Neural cell (in vitro differentiated cells): ENCODE measurements around the gene SBSN. TPM values are rescaled to one million over a fixed set of nuclear protein-coding genes. Genes with fewer than 3 reads are reported as not detected.

Source experiments
- H2AFZ ChIP-seq: fragments of 200-600, 300-800 bp; sonication (generic), shearing (Covaris generic); 2 replicates; pipeline ENCODE4 v1.6.0; 2014; ENCODE audit warnings: low read depth, mild to moderate bottlenecking, antibody characterized with exemption, low read length, moderate library complexity
- H3F3A ChIP-seq: fragments of 200-600 bp; shearing (Covaris generic); 2 replicates; pipeline ENCODE4 v1.6.1; 2016; ENCODE audit warnings: mild to moderate bottlenecking, moderate library complexity, mixed read lengths, antibody characterized with exemption, low read length; ENCODE audit not compliant: insufficient read depth, poor library complexity, severe bottlenecking
- H3K27ac ChIP-seq: fragments of 200-600, 300-800 bp; sonication (generic), shearing (Covaris generic); 2 replicates; pipeline ENCODE4 v1.5.1; 2014; ENCODE audit warnings: mild to moderate bottlenecking, low read length, moderate library complexity
- H3K27me3 ChIP-seq: fragments of 300-800, 200-600 bp; sonication (generic), shearing (Covaris generic); 2 replicates; pipeline ENCODE4 v1.6.0; 2014; ENCODE audit warnings: mild to moderate bottlenecking, low read depth, low read length, moderate library complexity; ENCODE audit not compliant: insufficient read depth
- H3K36me3 ChIP-seq: fragments of 300-800, 200-600 bp; sonication (generic), shearing (Covaris generic); 2 replicates; pipeline ENCODE4 v1.5.1; 2014; ENCODE audit warnings: mild to moderate bottlenecking, antibody characterized with exemption, low read length, moderate library complexity; ENCODE audit not compliant: insufficient read depth
- H3K4me2 ChIP-seq: fragments of 300-800, 200-600 bp; sonication (generic), shearing (Covaris generic); 2 replicates; pipeline ENCODE4 v1.6.0; 2014; ENCODE audit warnings: mild to moderate bottlenecking, low read length
- H3K4me3 ChIP-seq: fragments of 300-800, 200-600 bp; sonication (generic), shearing (Covaris generic); 2 replicates; pipeline ENCODE4 v1.5.1; 2014; ENCODE audit warnings: mild to moderate bottlenecking, low read length, moderate library complexity
- H3K79me2 ChIP-seq: fragments of 200-600 bp; shearing (Covaris generic); replicated peaks from 2 replicates; pipeline ENCODE4 v1.6.0; 2014; ENCODE audit warnings: mild to moderate bottlenecking, low read length, moderate library complexity; ENCODE audit not compliant: insufficient read depth
- H3K9ac ChIP-seq: fragments of 300-800, 200-600 bp; sonication (generic), shearing (Covaris generic); 2 replicates; pipeline ENCODE4 v1.6.1; 2016; ENCODE audit warnings: mild to moderate bottlenecking, low read length, mixed read lengths
- H3K9me2 ChIP-seq: fragments of 200-600 bp; shearing (Covaris generic); 2 replicates; pipeline ENCODE4 v1.6.1; 2016; ENCODE audit warnings: mild to moderate bottlenecking, low read length, mixed read lengths; ENCODE audit not compliant: insufficient read depth
- H3K9me3 ChIP-seq: fragments of 200-600, 300-800 bp; sonication (generic), shearing (Covaris generic); 2 replicates; pipeline ENCODE4 v1.6.1; 2016; ENCODE audit warnings: mild to moderate bottlenecking, mixed run types, low read length, moderate library complexity, mixed read lengths
- H4K20me1 ChIP-seq: fragments of 200-600 bp; shearing (Covaris generic); 2 replicates; pipeline ENCODE4 v1.6.1; 2016; ENCODE audit warnings: mild to moderate bottlenecking, mixed run types; ENCODE audit not compliant: insufficient read depth
- CTCF ChIP-seq: fragments of 450-650 bp; IDR thresholded peaks from 2 replicates; pipeline ENCODE4 v1.5.1; 2014; ENCODE audit warnings: antibody characterized with exemption, mild to moderate bottlenecking, moderate library complexity; ENCODE audit not compliant: poor library complexity, severe bottlenecking
- EP300 ChIP-seq: fragments of 450-650 bp; conservative IDR thresholded peaks from 2 replicates; pipeline ENCODE4 v1.6.1; 2014; ENCODE audit warnings: antibody characterized with exemption, mild to moderate bottlenecking, moderate library complexity; ENCODE audit not compliant: poor library complexity, severe bottlenecking
- EZH2 ChIP-seq: fragments of 200-600, 300-800 bp; shearing (Covaris generic), sonication (generic); IDR thresholded peaks from 2 replicates; pipeline ENCODE4 v1.6.1; 2014; ENCODE audit warnings: antibody characterized with exemption, low read length, borderline replicate concordance, mild to moderate bottlenecking; ENCODE audit not compliant: insufficient read depth, poor library complexity, severe bottlenecking
- MXI1 ChIP-seq: fragments of 450-650 bp; conservative IDR thresholded peaks from 2 replicates; pipeline ENCODE4 v1.6.1; 2014; ENCODE audit warnings: antibody characterized with exemption, mild to moderate bottlenecking; ENCODE audit not compliant: poor library complexity, severe bottlenecking
- POLR2AphosphoS5 ChIP-seq: IDR thresholded peaks from 2 replicates; pipeline ENCODE4 v1.6.1; 2012
- RAD21 ChIP-seq: fragments of 450-650 bp; conservative IDR thresholded peaks from 2 replicates; pipeline ENCODE4 v1.6.1; 2014; ENCODE audit warnings: antibody characterized with exemption, mild to moderate bottlenecking, moderate library complexity
- SMC3 ChIP-seq: fragments of 450-650 bp; conservative IDR thresholded peaks from 2 replicates; pipeline ENCODE4 v1.6.1; 2014; ENCODE audit warnings: antibody characterized with exemption, mild to moderate bottlenecking, moderate library complexity; ENCODE audit not compliant: poor library complexity
- TAF1 ChIP-seq: IDR thresholded peaks from 2 replicates; pipeline ENCODE4 v1.6.1; 2012; ENCODE audit warnings: low read depth
- polyA plus RNA-seq: library from polyadenylated mRNA; depleted of rRNA; stranded (reverse); fragments of >200 nt; gene quantifications from 2 replicates; pipeline ENCODE4 v1.2.3, GENCODE V29; 2014
- TF ChIP-seq, protein P1 (sequence below): IDR thresholded peaks from 2 replicates; pipeline ENCODE4 v1.6.1; 2012; ENCODE audit warnings: borderline replicate concordance

Gene SBSN
- polyA plus RNA-seq, 1 donor from 2014 or later = not detected

DNA sequence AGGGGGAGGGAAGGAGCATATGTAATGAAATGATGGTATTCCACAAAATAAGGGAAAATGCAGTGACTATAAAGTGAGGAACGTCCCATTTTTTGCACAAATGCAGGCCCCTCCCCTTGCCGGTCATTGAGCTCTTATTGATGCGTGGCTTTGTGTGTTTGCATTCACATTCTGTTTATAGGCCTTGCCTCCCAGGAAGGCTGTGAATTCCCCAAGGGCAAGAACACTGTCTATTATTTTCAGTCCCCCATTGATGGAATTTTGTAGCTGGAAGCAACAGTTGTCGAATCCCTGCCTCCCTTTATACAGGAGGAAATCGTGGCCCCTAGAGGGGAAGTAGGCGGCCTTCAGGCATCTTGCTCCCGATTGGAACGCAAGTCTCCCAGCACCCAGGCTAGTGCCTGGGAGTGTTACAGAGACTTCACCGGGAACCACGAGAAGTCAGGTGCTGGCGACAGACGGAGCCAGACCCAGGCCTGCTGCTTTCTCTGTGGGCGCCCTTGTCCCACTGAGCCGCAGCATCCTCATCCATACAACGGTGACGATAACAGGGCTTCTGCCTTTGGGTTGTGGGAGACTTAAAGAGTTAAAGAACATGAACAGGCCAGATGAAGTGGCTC, 6.9 kb downstream of the SBSN start:
- Histone ChIP-seq H3K9me2 (no peaks in the 10 kb centered on the region), H2AFZ (no peak overlapping the region), H3K36me3 (no peaks in the 10 kb centered on the region), H4K20me1 (no peaks in the 10 kb centered on the region), H3K4me3 (no peak overlapping the region), H3K9ac (no peak overlapping the region), H3K27ac (no peak overlapping the region), H3K4me2 (no peak overlapping the region), H3K27me3 (no peaks in the 10 kb centered on the region), H3K9me3 (no peaks in the 10 kb centered on the region), H3F3A (no peaks in the 10 kb centered on the region), H3K79me2 (no peaks in the 10 kb centered on the region)
- TF ChIP-seq MXI1 (no peak), TAF1 (no peak), EZH2 (no peak), RAD21 (no peak), POLR2AphosphoS5 (no peak), SMC3 (no peak), CTCF (no peak), EP300 (no peak)
- TF ChIP-seq, protein P1, sequence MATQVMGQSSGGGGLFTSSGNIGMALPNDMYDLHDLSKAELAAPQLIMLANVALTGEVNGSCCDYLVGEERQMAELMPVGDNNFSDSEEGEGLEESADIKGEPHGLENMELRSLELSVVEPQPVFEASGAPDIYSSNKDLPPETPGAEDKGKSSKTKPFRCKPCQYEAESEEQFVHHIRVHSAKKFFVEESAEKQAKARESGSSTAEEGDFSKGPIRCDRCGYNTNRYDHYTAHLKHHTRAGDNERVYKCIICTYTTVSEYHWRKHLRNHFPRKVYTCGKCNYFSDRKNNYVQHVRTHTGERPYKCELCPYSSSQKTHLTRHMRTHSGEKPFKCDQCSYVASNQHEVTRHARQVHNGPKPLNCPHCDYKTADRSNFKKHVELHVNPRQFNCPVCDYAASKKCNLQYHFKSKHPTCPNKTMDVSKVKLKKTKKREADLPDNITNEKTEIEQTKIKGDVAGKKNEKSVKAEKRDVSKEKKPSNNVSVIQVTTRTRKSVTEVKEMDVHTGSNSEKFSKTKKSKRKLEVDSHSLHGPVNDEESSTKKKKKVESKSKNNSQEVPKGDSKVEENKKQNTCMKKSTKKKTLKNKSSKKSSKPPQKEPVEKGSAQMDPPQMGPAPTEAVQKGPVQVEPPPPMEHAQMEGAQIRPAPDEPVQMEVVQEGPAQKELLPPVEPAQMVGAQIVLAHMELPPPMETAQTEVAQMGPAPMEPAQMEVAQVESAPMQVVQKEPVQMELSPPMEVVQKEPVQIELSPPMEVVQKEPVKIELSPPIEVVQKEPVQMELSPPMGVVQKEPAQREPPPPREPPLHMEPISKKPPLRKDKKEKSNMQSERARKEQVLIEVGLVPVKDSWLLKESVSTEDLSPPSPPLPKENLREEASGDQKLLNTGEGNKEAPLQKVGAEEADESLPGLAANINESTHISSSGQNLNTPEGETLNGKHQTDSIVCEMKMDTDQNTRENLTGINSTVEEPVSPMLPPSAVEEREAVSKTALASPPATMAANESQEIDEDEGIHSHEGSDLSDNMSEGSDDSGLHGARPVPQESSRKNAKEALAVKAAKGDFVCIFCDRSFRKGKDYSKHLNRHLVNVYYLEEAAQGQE = no peak

- H3K27ac ChIP-seq = no peak overlapping the region
- no peaks in the 10 kb centered on the region for H3F3A ChIP-seq
- no peaks in the 10 kb centered on the region for H3K36me3 ChIP-seq
- no peak overlapping the region for H3K4me3 ChIP-seq
- H2AFZ ChIP-seq = no peak overlapping the region
- no peaks in the 10 kb centered on the region for H3K9me2 ChIP-seq
- TF ChIP-seq TAF1 (no peak), RAD21 (no peak), CTCF (no peak), EZH2 (no peak), MXI1 (no peak), POLR2AphosphoS5 (no peak), SMC3 (no peak), EP300 (no peak)
- TF ChIP-seq, protein P1 = no peak
- no peaks in the 10 kb centered on the region for H3K27me3 ChIP-seq
- H3K79me2 ChIP-seq = no peaks in the 10 kb centered on the region
- H3K4me2 ChIP-seq = no peak overlapping the region
- H3K9me3 ChIP-seq = no peaks in the 10 kb centered on the region
- H3K9ac ChIP-seq = no peak overlapping the region
- H4K20me1 ChIP-seq = no peaks in the 10 kb centered on the region
Observed at GRCh38 chr19:35519291-35519690, 8.8 kb downstream of the SBSN start.
